H1 (cell line): ENCODE measurements around the gene RASAL1.

Source experiments
- CHD2 ChIP-seq: IDR thresholded peaks from 2 replicates; pipeline ENCODE4 v1.6.1; 2012; ENCODE audit warnings: low read length, improper control_type of control experiment
- EGR1 ChIP-seq: IDR thresholded peaks from 2 replicates; pipeline ENCODE4 v1.6.1; 2011; ENCODE audit warnings: low read depth, low read length, borderline replicate concordance
- EP300 ChIP-seq, 2 experiments: IDR thresholded peaks; 1 replicate in 1 of 2; 2 replicates in 1 of 2; pipeline ENCODE4 v1.6.1; 2011 to 2012; ENCODE audit warnings: low read depth in 2 of 2, low read length in 2 of 2, mild to moderate bottlenecking in 2 of 2, borderline replicate concordance in 1 of 2, inconsistent platforms in 1 of 2, moderate library complexity in 1 of 2
- NRF1 ChIP-seq: IDR thresholded peaks from 2 replicates; pipeline ENCODE4 v1.6.1; 2011; ENCODE audit warnings: mild to moderate bottlenecking, low read depth, low read length, improper control_type of control experiment
- POLR2A ChIP-seq, 2 experiments: IDR thresholded peaks; 1 replicate in 1 of 2; 2 replicates in 1 of 2; pipeline ENCODE4 v1.6.1; 2011; ENCODE audit warnings: low read depth in 2 of 2, low read length in 2 of 2, mild to moderate bottlenecking in 2 of 2; ENCODE audit errors: control extremely low read depth in 1 of 2
- POLR2AphosphoS5 ChIP-seq: IDR thresholded peaks from 2 replicates; pipeline ENCODE4 v1.6.1; 2011; ENCODE audit warnings: low read depth, low read length
- RAD21 ChIP-seq, 2 experiments: IDR thresholded peaks in 1 of 2; conservative IDR thresholded peaks in 1 of 2; 2 replicates each; pipeline ENCODE4 v1.6.1; 2011; ENCODE audit warnings: low read depth in 2 of 2, low read length in 2 of 2, improper control_type of control experiment in 1 of 2, inconsistent platforms in 1 of 2, mild to moderate bottlenecking in 1 of 2, moderate library complexity in 1 of 2
- SP1 ChIP-seq: IDR thresholded peaks from 2 replicates; pipeline ENCODE4 v1.6.1; 2011; ENCODE audit warnings: low read depth, low read length
- SRF ChIP-seq: IDR thresholded peaks from 2 replicates; pipeline ENCODE4 v1.6.1; 2011; ENCODE audit warnings: mild to moderate bottlenecking, low read depth, low read length, moderate library complexity
- TCF12 ChIP-seq: IDR thresholded peaks from 2 replicates; pipeline ENCODE4 v1.6.1; 2011; ENCODE audit warnings: low read depth, mild to moderate bottlenecking, low read length
- YY1 ChIP-seq: IDR thresholded peaks from 2 replicates; pipeline ENCODE4 v1.6.1; 2011; ENCODE audit warnings: low read depth, mild to moderate bottlenecking, low read length
- ZNF274 ChIP-seq: IDR thresholded peaks from 2 replicates; pipeline ENCODE4 v1.7.0; 2012; ENCODE audit warnings: low read length, borderline replicate concordance; ENCODE audit errors: extremely low read depth
- TF ChIP-seq, protein P1 (sequence below), 3 experiments: IDR thresholded peaks; 1 replicate in 2 of 3; 2 replicates in 1 of 3; pipeline versions ENCODE4 v1.5.1 to v1.6.1; 2011; ENCODE audit warnings: low read length in 3 of 3, mild to moderate bottlenecking in 3 of 3, inconsistent platforms in 2 of 3, low read depth in 1 of 3, moderate library complexity in 1 of 3; ENCODE audit not compliant: insufficient read depth in 1 of 3; ENCODE audit errors: control extremely low read depth in 1 of 3
- TF ChIP-seq, protein P2 (sequence below): IDR thresholded peaks from 2 replicates; pipeline ENCODE4 v1.6.1; 2012; ENCODE audit warnings: inconsistent platforms

DNA sequence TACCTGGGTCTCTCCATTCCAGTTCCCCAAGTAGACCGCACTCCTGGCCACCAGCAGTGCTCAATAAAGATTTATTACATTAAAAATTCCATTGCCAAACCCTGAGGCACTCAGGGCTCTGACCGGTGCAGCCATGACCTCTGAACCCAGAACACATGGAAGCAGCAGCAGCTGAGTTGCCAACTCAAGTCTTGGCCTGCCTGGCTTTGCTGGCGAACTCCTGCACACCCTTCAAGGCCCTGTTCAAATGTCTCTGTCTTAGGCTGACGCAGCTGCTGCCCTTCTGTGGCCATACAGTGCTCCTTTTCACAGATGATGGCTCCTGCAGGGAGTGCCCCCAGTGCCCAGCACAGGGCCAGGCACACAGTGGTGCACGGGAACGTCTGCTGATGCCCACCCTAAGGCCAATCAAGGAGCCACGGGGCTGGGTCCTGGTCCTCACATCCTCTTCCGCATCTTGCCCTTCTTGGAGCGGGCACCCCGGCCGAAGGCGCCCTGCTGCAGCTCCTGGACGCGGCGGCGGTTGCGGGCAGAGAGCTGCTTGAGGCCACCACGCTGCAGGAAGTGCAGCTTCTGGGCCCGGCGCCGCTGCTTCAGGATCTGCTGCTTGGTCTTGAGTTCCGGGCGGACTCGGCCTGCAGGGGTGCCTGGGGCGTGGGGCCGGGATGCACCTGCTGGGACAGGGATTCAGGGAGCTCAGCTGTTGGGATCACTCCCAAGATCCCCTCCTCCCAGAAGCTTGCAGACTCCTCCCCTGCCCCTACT lies 23.1 kb upstream of the RASAL1 start:
- TF ChIP-seq ZNF274 (no peak), EP300 (IDR thresholded peaks at IDR 0.05; ENCODE audit: borderline replicate concordance in 1 of 2, low read depth in 2 of 2, low read length in 2 of 2) (no peak), CHD2 (no peak), POLR2AphosphoS5 (no peak), POLR2A (IDR thresholded peaks at IDR 0.05; ENCODE audit: control extremely low read depth in 1 of 2, low read depth in 2 of 2, low read length in 2 of 2) (no peak), YY1 (no peak), SRF (no peak), EGR1 (no peak), SP1 (no peak), RAD21 (IDR thresholded peaks at IDR 0.05 in 1 of 2, conservative IDR thresholded peaks at IDR 0.05 in 1 of 2; ENCODE audit: low read depth in 2 of 2, low read length in 2 of 2) (no peak), NRF1 (no peak), TCF12 (no peak)
- TF ChIP-seq, protein P1, sequence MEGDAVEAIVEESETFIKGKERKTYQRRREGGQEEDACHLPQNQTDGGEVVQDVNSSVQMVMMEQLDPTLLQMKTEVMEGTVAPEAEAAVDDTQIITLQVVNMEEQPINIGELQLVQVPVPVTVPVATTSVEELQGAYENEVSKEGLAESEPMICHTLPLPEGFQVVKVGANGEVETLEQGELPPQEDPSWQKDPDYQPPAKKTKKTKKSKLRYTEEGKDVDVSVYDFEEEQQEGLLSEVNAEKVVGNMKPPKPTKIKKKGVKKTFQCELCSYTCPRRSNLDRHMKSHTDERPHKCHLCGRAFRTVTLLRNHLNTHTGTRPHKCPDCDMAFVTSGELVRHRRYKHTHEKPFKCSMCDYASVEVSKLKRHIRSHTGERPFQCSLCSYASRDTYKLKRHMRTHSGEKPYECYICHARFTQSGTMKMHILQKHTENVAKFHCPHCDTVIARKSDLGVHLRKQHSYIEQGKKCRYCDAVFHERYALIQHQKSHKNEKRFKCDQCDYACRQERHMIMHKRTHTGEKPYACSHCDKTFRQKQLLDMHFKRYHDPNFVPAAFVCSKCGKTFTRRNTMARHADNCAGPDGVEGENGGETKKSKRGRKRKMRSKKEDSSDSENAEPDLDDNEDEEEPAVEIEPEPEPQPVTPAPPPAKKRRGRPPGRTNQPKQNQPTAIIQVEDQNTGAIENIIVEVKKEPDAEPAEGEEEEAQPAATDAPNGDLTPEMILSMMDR (IDR thresholded peaks at IDR 0.05; ENCODE audit: control extremely low read depth in 1 of 3, insufficient read depth in 1 of 3, low read depth in 1 of 3, low read length in 3 of 3): no peak
- TF ChIP-seq, protein P2, sequence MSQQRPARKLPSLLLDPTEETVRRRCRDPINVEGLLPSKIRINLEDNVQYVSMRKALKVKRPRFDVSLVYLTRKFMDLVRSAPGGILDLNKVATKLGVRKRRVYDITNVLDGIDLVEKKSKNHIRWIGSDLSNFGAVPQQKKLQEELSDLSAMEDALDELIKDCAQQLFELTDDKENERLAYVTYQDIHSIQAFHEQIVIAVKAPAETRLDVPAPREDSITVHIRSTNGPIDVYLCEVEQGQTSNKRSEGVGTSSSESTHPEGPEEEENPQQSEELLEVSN: no peak
